GM19468 (cell line): ENCODE results near the gene TPRX2.
"Not testable (repeated sequence)": the region's sequence is repeated elsewhere in the genome, so short reads cannot be mapped to it uniquely, and the experiment has no call there.

Source experiments
- ATAC-seq: cut with Tn5 transposase; IDR thresholded peaks from one replicate; pipeline ENCODE4 v1.9.1; 2021; ENCODE audit warnings: mild to moderate bottlenecking, moderate library complexity, moderate number of reproducible peaks; ENCODE audit not compliant: unreplicated experiment; ENCODE audit errors: extremely low read depth

Gene TPRX2

DNA sequence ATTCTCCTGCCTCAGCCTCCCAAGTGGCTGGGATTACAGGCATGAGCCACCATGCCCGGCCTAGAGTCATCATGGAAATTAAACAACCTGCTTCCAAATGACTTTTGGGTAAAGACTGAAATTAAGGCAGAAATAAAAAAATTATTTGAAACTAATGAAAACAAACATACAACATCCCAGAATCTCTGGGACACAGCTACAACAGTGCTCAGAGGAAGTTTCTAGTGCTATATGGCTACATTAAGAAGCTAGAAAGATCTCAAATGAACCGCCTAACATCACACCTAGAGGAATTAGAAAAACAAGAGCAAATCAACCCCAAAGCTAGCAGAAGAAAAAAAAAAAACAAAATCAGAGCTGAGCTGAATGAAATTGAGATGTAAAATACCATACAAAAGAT is 51.2 kb downstream of the TPRX2 start:
- not testable (repeated sequence) for ATAC-seq
